Muscle layer of colon (tissue), 2 donors: ENCODE results near the gene ATXN2.

Source experiments
- H3K27ac ChIP-seq: one replicate; pipeline ENCODE4 v1.7.0; 2013; ENCODE audit warnings: low read depth, mild to moderate bottlenecking, low read length, moderate library complexity
- H3K27me3 ChIP-seq, 2 donors: one replicate each; pipeline ENCODE4 v1.7.0; 2013; ENCODE audit warnings: low read length in 2 of 2, mild to moderate bottlenecking in 2 of 2; ENCODE audit not compliant: insufficient read depth in 2 of 2, control insufficient read depth in 1 of 2
- H3K36me3 ChIP-seq: one replicate; pipeline ENCODE4 v1.7.0; 2013; ENCODE audit warnings: mild to moderate bottlenecking, low read length; ENCODE audit not compliant: insufficient read depth
- H3K4me1 ChIP-seq: one replicate; pipeline ENCODE4 v1.7.0; 2013; ENCODE audit warnings: mild to moderate bottlenecking, low read length; ENCODE audit not compliant: insufficient read depth
- H3K4me3 ChIP-seq, 2 donors: one replicate each; pipeline ENCODE4 v1.7.0; 2013; ENCODE audit warnings: low read length in 2 of 2, low read depth in 1 of 2, mild to moderate bottlenecking in 1 of 2, moderate library complexity in 1 of 2
- H3K9ac ChIP-seq: one replicate; pipeline ENCODE4 v1.7.0; 2013; ENCODE audit warnings: low read length
- H3K9me3 ChIP-seq: one replicate; pipeline ENCODE4 v1.7.0; 2013; ENCODE audit warnings: mild to moderate bottlenecking, low read length
- donor health status: abdominal sarcoma.
- donor health status: Adenocarcinoma of cecum.

Gene ATXN2

GRCh38 chr12:111446631-111447570 is 152.2 kb downstream of the ATXN2 start:
- H3K4me1 ChIP-seq: peaks cover 43% of the 10 kb centered on the region
- H3K27me3 ChIP-seq: no peaks in the 10 kb centered on the region
- no peaks in the 10 kb centered on the region for H3K9me3 ChIP-seq
- H3K36me3 ChIP-seq: peaks cover 68% of the 10 kb centered on the region
- no peak overlapping the region for H3K4me3 ChIP-seq
- no peak overlapping the region for H3K9ac ChIP-seq
- H3K27ac ChIP-seq: no peak overlapping the region

- H3K4me3 ChIP-seq: no peak overlapping the region
These were observed 153.2 kb downstream of the ATXN2 start for GRCh38 chr12:111445726-111446581.

GRCh38 chr12:111444925-111445725 is 154.0 kb downstream of the ATXN2 start:
- Histone ChIP-seq H3K9me3 (no peaks in the 10 kb centered on the region), H3K27me3 (no peaks in the 10 kb centered on the region), H3K27ac (peak overlapping the region; percentile 69), H3K9ac (peak overlapping the region; percentile 32), H3K4me3 (no peak overlapping the region), H3K36me3 (peaks cover 61% of the 10 kb centered on the region), H3K4me1 (peaks cover 50% of the 10 kb centered on the region)

More at GRCh38 chr12:111445726-111446581, 153.2 kb downstream of the ATXN2 start:
- H3K27me3 ChIP-seq: no peaks in the 10 kb centered on the region
- peak overlapping the region; percentile 32 for H3K9ac ChIP-seq
- no peaks in the 10 kb centered on the region for H3K9me3 ChIP-seq
- H3K27ac ChIP-seq: peak overlapping the region; percentile 69
- H3K36me3 ChIP-seq: peaks cover 69% of the 10 kb centered on the region
- H3K4me1 ChIP-seq: peaks cover 43% of the 10 kb centered on the region

- Histone ChIP-seq H3K27me3 (no peaks in the 10 kb centered on the region), H3K4me3 (no peak overlapping the region), H3K9ac (no peak overlapping the region), H3K4me1 (peaks cover 50% of the 10 kb centered on the region), H3K36me3 (peaks cover 56% of the 10 kb centered on the region), H3K9me3 (no peaks in the 10 kb centered on the region), H3K27ac (peak overlapping the region; percentile 69)
These were observed 154.7 kb downstream of the ATXN2 start for GRCh38 chr12:111444314-111444924.

DNA sequence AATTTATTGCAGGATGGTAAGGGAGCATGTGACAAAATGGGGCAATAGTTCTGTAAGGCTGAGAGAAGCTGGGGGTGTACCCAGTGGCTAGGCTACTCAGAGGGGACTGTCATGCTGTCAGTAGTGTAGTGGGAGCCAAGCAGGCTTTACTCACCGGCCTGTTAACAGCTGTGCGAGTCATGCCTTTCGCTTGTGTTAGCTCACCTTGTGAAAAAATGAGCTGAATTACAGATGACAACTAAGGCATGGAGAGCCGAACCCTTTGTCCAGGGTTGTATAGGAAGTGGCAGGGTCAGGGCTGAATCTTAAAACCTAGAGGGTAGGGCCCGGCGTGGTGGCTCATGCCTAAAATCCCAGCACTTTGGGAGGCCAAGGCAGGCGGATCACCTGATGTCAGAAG is 155.5 kb downstream of the ATXN2 start:
- Histone ChIP-seq H3K27ac (no peak overlapping the region), H3K9ac (no peak overlapping the region), H3K9me3 (no peaks in the 10 kb centered on the region), H3K36me3 (peaks cover 49% of the 10 kb centered on the region), H3K27me3 (no peaks in the 10 kb centered on the region), H3K4me3 (no peak overlapping the region), H3K4me1 (peaks cover 52% of the 10 kb centered on the region)

- peaks cover 57% of the 10 kb centered on the region for H3K4me1 ChIP-seq
- no peaks in the 10 kb centered on the region for H3K27me3 ChIP-seq
- no peak overlapping the region for H3K4me3 ChIP-seq
- H3K36me3 ChIP-seq: peaks cover 44% of the 10 kb centered on the region
- H3K9ac ChIP-seq: no peak overlapping the region
- H3K27ac ChIP-seq: peak overlapping the region; percentile 24
- H3K9me3 ChIP-seq: no peaks in the 10 kb centered on the region
These were observed 156.0 kb downstream of the ATXN2 start for GRCh38 chr12:111443086-111443485.

DNA sequence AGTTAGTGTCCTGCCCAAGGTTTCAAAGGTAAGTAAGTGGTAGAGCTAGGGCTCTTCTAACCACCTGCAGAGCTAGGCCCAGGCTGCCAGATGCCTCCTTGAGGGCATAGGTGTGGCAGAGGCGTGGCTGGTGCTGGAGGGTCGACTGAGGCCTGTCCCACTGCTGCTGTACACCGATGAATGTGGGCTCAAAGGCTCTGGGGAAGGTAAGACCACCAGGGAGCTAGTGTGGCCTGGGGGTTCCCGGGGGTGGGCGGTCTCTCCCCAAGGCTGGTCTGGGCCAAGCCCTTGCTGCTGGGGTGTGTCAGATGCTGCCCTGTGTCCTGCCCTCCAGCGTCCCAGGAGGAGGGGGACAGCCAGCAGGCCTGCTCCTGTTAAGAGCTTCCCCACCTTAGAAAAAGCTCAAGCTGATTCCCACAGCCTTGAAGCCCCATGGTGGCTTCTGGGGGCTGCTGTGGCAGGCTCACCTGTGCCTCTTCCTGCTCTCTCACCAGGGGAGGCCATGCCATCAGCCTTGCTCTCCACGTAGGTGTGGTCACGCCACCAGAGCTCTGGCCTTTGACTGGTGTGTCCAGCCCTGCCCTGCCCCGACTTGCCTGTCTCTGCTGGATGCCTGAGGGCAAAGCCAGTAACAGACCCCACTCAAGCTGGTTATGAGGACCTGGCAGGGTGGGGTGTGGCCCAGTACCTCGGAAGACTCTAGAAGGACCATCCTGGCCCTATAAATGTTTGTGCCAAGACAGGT is 156.6 kb downstream of the ATXN2 start:
- Histone ChIP-seq H3K9ac (no peak overlapping the region), H3K27ac (peak overlapping the region; percentile 24), H3K36me3 (peaks cover 39% of the 10 kb centered on the region)

DNA sequence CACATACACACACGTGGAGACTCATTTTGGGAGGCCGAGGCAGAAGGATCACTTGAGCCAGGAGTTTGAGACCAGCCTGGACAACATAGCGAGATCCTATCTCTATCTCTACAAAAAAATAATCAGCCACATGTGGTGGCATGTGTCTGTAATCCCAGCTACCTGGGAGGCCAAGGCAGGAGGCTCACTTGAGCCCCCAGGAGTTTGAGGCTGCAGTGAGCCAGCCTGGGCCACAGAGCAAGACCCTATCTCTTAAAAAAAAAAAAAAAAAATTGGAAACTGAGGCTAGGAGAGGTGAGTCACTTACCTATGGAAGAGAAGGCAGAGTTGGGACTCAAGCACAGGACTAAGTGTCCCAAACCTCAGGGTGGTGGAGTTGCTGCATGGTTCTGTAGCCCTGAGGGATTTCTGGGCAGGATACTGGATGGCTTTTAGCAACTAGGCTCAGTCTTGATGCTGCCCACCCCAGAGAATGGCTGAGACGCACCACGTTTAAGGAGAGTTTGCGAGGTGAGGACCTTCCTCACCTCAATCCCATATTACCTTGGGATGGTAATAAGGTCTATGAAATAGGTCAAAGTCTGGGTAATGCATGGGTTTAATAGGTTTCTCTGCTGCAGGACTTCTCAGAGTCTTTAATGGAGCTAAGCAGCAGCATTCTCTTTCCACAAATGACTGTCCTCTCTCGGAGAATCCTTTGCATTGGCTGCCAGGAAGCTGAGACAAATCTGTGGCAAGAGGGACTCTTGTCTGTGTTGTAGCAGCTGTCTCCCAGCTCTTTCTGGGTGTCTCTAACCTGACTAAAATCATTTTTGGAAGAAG is 157.8 kb downstream of the ATXN2 start:
- no peak overlapping the region for H3K27ac ChIP-seq
- no peaks in the 10 kb centered on the region for H3K27me3 ChIP-seq
- no peak overlapping the region for H3K4me3 ChIP-seq
- no peak overlapping the region for H3K9ac ChIP-seq
- peaks cover 37% of the 10 kb centered on the region for H3K36me3 ChIP-seq
- H3K4me1 ChIP-seq: peaks cover 54% of the 10 kb centered on the region
- H3K9me3 ChIP-seq: no peaks in the 10 kb centered on the region

More for the DNA sequence above, 156.6 kb downstream of the ATXN2 start:
- H3K9me3 ChIP-seq: no peaks in the 10 kb centered on the region
- H3K4me1 ChIP-seq: peaks cover 61% of the 10 kb centered on the region
- H3K27me3 ChIP-seq: no peaks in the 10 kb centered on the region
- H3K4me3 ChIP-seq: no peak overlapping the region

DNA sequence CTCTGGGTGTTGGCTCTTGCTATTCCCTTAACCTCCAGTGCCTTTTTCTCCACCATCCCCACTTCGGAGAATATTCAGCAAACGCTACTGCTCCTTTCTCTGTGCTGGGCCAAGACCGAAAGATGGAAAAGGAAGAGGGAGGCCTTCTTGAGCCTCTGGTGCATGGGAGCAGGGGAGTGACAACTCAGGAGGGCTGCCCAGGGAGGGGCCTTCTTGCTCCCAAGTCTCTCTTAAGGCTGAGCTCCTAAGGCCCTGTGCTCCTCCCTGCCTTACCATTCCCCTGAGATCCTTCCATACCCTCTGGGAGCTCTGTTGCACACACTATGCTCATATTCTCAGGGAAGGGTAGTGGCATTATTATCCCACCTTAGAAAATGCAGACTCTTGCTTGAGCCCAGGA is 158.5 kb downstream of the ATXN2 start:
- Histone ChIP-seq H3K27me3 (no peaks in the 10 kb centered on the region), H3K9me3 (no peaks in the 10 kb centered on the region), H3K27ac (no peak overlapping the region), H3K4me3 (no peak overlapping the region), H3K4me1 (peaks cover 52% of the 10 kb centered on the region), H3K9ac (no peak overlapping the region), H3K36me3 (peaks cover 30% of the 10 kb centered on the region)
